Measurements from ENCODE around the gene ERI3. TPM values are rescaled to one million over a fixed set of nuclear protein-coding genes. Genes with fewer than 3 reads are reported as not detected.

ERI3 gene
- total RNA-seq, 1 experiment from 2014 or later: 52.8 TPM

DNA sequence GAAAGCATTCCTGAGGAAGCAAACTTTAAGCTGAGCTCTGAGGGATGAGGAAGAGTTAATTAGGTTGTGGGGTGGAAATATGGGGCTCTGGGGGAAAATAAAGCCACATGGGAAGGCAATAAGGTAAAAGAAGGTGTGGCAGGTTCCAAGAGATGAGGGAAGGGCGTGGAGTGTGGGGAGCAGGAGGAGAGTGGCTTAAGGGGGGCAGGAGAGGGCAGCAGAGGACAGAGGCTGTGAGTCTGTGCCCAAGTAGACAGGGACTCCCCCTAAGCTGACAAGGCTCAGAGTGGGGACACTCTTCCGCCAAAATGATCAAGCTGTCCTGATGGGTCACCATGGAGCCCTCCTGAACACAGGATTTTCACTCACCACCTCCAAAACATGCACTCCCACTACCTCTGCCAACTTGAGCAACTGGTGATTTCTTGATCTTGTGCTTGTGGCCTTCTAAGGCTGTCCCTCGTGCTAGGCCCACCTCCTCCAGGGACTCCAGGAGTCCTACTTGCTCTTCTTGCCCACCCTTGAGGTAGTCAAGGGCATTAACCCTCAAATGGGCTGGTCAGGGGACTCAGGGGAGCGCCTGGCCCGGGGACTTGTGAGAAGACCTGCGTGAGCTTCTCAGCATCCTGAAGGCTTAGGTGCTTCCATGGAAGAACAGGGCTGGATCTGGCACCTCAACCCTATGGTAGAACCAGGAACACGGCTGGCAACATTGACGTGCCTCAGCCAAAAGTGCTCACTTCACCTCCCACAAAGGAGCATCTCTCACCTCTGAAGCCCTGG lies 118.4 kb downstream of the ERI3 start:
- no peak for DNase-seq (ENCODE audit: low read depth, low spot score)
- in situ Hi-C loops (cut with HindIII; ENCODE audit: low pct_unique_long_range_greater_than_20kb, low sequenced_read_pairs): no loop called here

DNA sequence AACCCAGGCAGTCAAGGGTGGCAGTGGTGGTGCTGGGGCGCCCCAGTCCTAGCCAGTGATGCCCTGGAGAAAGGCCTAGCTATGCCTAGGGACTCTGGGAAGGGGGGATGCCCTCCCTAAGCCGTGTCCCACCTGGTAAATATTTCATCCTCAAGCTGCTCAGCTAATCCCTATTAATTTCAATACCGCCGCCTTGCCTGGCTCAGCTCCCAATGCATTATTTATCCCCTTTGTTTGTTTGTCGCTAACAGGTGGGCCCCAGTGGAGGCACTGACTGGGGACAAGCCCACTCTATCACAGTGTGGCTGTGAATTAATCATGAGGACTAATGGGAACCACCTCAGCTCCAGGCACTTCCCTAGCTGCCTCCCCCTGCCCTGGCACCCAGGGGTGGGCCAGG lies 119.2 kb downstream of the ERI3 start:
- in situ Hi-C loops (cut with HindIII; ENCODE audit: low pct_unique_long_range_greater_than_20kb, low sequenced_read_pairs): no loop called here
- DNase-seq (ENCODE audit: low read depth, low spot score): no peak

DNA sequence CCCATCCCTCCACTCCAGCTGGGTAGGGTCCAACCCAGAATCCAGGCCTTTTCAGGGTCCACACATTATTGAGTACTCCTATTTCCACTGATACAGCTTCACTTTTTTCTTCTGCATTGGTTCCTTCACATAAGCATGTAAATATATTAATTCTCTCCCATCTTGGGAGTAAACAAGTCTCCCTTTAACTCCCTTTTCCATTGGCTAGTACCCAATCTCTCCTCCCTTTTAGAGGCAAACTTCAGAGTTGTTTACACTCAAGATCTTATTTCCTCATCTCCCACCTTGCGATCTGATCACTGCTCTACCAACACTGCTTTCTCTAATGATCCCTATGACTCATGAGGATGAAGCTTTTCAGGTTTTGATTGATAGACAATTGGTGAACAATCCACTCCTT lies 121.5 kb downstream of the ERI3 start:
- DNase-seq (ENCODE audit: low read depth, low spot score): no peak
- in situ Hi-C loops (cut with HindIII; ENCODE audit: low pct_unique_long_range_greater_than_20kb, low sequenced_read_pairs): no loop called here

DNA sequence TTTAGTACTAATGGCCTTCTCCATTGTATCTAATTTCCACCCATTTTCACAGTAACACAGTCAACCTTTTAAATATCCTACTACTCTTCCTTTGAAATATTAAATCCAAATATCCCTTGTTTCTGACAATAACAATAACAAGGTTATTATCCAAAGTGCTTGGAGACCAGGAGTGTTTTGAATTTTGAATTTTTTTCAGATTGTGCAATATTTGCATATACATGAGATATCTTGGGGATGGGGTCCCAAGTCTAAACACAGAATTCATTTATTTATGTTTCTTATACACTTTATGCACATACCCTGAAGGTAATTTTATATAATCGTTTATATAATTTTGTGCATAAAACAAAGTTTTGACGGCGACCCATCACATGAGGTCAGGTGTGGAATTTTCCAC lies 124.3 kb downstream of the ERI3 start:
- no peak for DNase-seq (ENCODE audit: low read depth, low spot score)
- in situ Hi-C loops (cut with HindIII; ENCODE audit: low pct_unique_long_range_greater_than_20kb, low sequenced_read_pairs): no loop called here

DNA sequence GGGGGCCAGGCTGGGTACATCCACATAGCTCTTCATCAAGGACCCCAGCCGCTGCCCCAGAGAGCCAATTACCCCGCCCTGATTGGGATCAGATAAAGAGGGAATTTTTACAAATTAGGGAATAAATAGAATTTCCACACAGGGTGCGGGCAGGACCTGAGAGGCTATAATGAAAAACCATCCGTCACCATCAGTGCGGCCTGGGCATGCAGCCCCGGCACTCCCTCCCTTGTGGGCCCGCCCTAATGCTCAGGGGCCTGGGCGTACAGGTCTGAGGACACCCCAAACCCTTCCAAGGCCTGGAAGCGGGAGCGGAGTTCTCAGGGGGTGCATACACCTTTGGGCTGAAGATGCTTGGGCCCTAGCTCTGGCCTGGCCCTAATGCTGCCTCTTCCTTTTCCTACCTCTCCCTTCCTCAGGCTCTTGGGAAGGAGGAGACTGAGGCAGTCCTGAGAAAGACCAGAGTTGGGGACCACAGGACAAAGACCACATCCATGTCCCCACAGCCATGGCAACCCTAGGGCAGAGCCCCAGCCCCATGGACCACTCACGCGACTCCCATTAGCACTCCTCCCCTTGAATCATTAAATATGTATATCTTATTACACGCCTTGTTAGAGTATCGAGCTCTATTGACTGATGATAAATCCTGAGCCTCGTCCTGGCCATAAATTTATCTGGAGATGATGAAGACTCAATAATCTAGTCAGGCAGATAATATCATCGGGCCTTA lies 125.5 kb downstream of the ERI3 start:
- in situ Hi-C loops (cut with HindIII; ENCODE audit: low pct_unique_long_range_greater_than_20kb, low sequenced_read_pairs): no loop called here
- no peak for DNase-seq (ENCODE audit: low read depth, low spot score)

DNA sequence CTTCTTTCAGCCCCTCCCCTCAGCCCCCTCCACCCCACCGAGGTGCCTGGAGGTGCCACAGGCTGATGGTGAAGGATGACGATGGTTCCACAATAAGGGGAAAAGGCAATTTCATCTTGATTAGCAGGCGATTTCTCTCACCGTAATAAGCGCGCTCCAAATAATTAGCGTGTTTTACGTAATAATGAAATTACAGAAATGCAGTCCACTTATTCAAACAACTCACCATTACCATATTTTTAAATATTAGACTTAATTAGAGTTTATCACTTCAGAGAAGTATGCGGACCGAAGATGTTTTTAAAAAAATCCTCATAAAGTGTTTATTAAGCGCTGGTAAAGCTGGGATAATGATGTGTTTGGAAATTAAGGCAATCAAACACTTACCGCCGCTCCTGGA lies 126.8 kb downstream of the ERI3 start:
- in situ Hi-C loops (cut with HindIII; ENCODE audit: low pct_unique_long_range_greater_than_20kb, low sequenced_read_pairs): no loop called here
- no peak for DNase-seq (ENCODE audit: low read depth, low spot score)

DNA sequence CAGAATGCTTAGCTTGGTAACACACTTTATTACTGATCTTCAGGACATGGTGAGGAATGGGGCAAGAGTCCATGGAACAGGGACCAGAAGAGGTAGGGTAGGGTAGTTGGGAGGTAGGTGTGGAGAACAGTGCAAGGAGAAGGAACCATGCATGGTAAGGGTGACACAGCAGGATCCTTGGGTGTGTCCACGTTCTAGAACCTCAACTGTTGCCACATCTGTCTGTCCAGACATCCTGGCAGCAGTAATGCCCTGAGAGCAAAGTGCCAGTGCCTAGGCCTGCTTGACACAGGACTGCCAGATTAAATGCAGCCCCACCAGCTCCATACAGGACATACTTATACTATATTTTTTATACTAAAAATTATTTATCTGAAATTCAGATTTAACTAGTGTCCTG lies 127.8 kb downstream of the ERI3 start:
- DNase-seq (ENCODE audit: low read depth, low spot score): no peak
- in situ Hi-C loops (cut with HindIII; ENCODE audit: low pct_unique_long_range_greater_than_20kb, low sequenced_read_pairs): no loop called here

DNA sequence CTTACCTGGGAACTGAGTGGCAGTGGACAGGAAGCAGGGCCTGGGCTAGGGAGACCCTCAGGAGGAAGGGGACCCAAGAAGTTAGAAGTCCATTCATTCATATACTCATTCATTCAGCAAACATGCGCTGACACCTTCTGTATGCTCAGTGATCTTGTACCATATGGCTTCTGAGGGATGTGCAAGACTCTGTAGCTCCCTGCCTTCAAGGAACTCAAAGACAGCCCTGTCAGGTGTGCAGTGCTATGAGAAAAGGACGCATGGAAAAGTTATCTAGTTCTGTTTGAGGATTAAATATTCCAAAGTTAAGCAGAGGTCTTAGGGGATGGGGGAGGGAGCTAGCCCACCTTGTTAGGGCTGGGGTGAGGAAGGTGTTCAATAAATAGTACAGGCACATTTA lies 129.3 kb downstream of the ERI3 start:
- in situ Hi-C loops (cut with HindIII; ENCODE audit: low pct_unique_long_range_greater_than_20kb, low sequenced_read_pairs): no loop called here
- no peak for DNase-seq (ENCODE audit: low read depth, low spot score)

DNA sequence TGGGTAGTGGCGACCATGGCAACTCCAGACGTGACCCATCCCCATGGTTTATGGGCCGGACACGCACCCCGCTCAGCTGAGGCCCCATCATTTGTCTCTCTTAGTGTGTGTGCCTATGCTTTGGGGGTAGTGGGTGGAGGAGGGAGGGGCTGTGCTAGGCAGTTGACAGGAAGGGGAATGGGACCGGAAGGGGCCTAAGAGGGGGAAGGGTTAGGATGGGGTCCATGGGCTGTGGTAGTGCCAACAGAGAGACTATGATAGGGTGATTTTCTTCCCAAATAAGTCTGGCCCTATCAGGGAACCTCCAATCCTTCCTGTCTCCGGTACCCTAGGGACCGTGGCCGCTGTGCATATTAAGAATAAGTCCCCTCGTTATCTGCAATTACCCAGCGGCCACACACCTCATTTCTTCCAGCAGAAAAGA lies 131.9 kb downstream of the ERI3 start:
- in situ Hi-C loops (cut with HindIII; ENCODE audit: low pct_unique_long_range_greater_than_20kb, low sequenced_read_pairs): no loop called here
- no peak for DNase-seq (ENCODE audit: low read depth, low spot score)

DNA sequence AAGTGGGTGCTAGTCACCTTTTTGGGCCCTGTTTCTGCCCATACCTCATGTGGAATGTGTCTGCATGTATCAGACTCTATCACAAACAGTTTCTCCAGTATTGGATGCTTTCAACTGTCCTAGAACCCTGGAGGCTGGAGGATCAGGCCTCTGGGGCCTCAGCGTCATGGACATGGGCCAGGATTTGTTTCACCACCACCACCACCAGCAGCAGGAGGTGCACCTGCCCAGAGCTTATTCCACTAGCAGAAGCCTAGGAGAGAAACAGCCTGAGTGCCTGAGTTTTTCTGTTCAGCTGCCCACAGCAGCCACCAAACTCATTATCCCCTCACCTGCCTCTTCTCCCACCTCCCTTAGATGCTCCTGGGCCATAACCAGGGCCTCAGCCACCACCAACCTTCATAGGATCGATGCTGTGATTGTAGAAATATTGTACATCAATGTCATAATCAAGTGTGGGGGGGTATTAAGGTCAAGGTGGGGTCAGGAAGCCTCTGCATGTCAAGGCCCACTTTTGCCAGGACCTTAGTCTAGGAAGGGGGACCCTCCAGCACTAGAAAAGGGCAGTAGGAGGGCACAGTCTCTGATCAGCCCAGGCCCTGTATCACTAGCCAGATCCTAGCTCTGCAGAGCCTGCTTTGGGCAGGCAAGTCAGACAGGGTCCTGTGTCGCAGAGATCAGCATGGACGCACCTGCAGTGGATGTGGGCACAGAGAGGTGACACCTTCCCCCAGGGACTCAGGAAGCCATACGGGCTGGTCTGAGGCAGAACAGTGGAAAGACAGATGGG lies 132.5 kb downstream of the ERI3 start:
- in situ Hi-C loops (cut with HindIII; ENCODE audit: low pct_unique_long_range_greater_than_20kb, low sequenced_read_pairs): no loop called here
- no peak for DNase-seq (ENCODE audit: low read depth, low spot score)

DNA sequence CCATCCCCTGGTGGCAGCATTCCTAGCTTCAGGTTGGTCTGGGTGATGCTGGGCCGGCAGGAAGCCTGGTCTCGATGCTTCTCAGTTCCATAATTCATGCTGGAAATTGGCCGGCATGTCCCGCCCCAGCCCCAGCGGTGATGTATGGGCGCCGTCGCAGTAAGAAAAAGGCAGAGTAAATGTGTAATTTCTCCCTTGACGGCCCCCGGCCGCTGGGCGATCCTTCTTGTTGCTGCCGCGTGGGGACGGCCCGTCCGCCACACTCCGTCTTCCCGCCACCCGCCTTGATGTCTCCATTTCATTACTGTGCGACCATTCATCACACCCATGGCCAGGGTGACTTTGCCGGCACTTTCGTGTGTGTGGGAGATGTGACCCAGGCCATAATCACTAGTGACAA lies 133.3 kb downstream of the ERI3 start:
- in situ Hi-C loops (cut with HindIII; ENCODE audit: low pct_unique_long_range_greater_than_20kb, low sequenced_read_pairs): no loop called here
- DNase-seq (ENCODE audit: low read depth, low spot score): no peak

DNA sequence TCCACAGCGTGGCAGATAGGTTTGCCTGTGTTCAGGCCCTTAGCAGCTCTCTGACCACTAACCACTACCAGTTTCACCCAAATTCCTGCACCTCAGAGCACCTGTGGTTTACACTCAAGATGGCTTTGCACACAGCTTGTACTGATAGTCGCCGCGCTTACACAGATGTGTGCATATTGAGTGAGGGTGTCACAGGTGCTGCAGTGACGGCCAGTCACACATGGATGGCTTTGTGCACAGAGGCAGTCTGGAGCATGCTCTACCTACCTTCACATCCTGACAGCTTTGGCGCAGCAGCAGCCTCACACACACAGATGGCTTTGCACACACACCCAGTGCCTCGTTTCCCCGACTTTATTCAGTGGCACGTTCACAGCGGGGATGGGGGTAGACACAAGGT lies 134.3 kb downstream of the ERI3 start:
- no peak for DNase-seq (ENCODE audit: low read depth, low spot score)
- in situ Hi-C loops (cut with HindIII; ENCODE audit: low pct_unique_long_range_greater_than_20kb, low sequenced_read_pairs): no loop called here

DNA sequence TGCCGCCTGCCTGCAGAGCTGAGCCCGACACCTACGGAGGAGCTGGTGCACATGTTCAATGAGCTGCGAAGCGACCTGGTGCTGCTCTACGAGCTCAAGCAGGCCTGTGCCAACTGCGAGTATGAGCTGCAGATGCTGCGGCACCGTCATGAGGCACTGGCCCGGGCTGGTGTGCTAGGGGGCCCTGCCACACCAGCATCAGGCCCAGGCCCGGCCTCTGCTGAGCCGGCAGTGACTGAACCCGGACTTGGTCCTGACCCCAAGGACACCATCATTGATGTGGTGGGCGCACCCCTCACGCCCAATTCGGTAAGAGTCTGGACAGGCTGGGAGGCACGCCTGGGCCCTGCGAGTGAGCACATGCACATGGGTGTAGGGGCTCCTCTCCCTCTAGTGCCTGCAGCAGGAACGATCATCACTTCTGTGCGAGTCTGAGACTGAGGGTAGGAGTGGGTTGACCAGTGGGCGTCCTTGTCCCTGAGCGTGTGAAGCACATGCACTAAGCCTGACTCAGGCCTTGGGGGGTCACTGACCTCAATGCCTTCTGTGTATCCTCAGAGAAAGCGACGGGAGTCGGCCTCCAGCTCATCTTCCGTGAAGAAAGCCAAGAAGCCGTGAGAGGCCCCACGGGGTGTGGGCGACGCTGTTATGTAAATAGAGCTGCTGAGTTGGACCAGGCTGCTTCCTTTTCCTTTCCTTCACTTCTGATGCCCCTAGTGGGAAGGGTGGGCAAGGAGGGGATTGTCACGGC lies 134.9 kb downstream of the ERI3 start:
- DNase-seq (ENCODE audit: low read depth, low spot score): no peak
- in situ Hi-C loops (cut with HindIII; ENCODE audit: low pct_unique_long_range_greater_than_20kb, low sequenced_read_pairs): no loop called here

DNA sequence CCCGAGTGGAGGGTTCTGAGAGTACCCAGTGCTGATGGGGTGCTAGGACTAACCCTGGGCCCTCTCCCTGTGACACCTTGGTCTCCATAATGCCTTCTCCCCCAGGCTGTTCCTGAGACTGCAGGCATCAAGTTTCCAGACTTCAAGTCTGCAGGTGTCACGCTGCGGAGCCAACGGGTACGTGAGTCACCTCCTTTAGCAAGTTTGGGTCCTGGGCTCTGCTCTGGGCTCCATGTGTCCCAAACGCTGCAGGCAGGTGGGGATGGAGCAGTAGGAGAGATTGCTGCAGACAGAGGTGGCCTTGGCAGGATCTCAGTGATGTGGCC lies 135.8 kb downstream of the ERI3 start:
- no peak for DNase-seq (ENCODE audit: low read depth, low spot score)
- in situ Hi-C loops (cut with HindIII; ENCODE audit: low pct_unique_long_range_greater_than_20kb, low sequenced_read_pairs): no loop called here

DNA sequence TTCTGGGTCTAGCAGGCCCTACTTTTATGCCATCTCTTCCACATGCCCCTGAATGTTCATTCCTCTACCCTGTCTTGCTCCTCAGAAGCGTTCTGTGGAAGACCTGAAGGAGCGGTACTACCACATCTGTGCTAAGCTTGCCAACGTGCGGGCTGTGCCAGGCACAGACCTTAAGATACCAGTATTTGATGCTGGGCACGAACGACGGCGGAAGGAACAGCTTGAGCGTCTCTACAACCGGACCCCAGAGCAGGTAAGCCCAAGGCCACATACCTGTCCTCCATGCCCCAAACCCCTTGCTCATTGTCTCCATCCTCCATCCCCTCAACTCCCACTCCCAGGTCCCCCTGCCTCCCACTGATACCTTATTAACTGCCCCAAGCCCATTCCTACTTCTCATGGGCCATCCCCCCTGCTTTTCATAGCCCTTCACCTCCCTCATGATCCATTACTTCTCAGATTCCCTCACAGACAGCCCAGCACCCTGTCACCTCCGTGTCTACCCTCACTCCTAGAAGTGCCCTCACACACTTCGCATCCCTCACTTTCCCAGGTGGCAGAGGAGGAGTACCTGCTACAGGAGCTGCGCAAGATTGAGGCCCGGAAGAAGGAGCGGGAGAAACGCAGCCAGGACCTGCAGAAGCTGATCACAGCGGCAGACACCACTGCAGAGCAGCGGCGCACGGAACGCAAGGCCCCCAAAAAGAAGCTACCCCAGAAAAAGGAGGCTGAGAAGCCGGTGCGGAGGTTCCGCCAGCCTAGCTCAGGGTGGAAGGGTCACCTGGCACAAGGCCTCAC lies 136.4 kb downstream of the ERI3 start:
- no peak for DNase-seq (ENCODE audit: low read depth, low spot score)
- in situ Hi-C loops (cut with HindIII; ENCODE audit: low pct_unique_long_range_greater_than_20kb, low sequenced_read_pairs): no loop called here

DNA sequence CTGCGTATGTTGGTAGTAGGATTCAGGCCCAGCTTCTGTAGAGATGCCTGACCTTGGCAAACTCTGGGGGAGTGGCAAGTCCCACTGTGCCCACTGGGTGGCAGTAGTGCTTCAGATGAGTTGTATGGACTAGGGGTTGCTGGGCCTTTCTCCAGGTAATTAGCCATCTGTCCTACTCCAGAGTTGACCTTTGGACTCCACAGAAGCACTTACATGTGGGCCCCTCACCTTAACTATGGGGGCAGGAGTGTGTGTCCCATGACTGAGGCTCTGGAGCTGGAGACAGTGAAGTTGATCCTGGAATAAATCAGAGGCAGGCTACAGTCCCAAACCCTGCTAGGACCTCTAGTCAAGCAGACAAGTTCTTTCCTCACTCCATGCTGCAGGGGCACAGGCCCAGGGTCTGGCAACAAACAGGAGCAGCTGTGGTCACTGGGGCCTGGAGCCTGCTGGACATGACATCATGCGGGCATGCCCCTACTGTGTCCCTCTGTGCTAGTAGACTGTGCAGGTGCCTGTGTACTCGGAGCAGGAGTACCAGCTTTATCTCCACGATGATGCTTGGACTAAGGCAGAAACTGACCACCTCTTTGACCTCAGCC lies 137.1 kb downstream of the ERI3 start:
- in situ Hi-C loops (cut with HindIII; ENCODE audit: low pct_unique_long_range_greater_than_20kb, low sequenced_read_pairs): no loop called here

More for the DNA sequence above, 137.1 kb downstream of the ERI3 start:
- peak; percentile 79 for DNase-seq (ENCODE audit: low read depth, low spot score)
